Heart right ventricle (tissue), 16 donors: ENCODE results near the gene GARS1. TPM values are rescaled to one million over a fixed set of nuclear protein-coding genes. Genes with fewer than 3 reads are reported as not detected.

Experiments used
- ATAC-seq, 8 donors: fragments of 200-7000 bp; cut with Tn5 transposase; one replicate each; pipeline ENCODE4 v1.9.1; 2020; ENCODE audit warnings: mild to moderate bottlenecking in 8 of 8, moderate library complexity in 8 of 8, moderate number of reproducible peaks in 1 of 8
- DNase-seq, 2 donors: peaks; one replicate each; pipeline ENCODE4 v3.0.0-alpha.2; 2020
- H3K27ac ChIP-seq, 10 donors: fragments of 200-600 bp; sonication (generic) in 2 of 10; one replicate each; pipeline versions ENCODE4 v1.5.0 to v1.8.0; 2020 to 2022; ENCODE audit warnings: mild to moderate bottlenecking in 3 of 10
- H3K27me3 ChIP-seq, 7 donors: fragments of 200-600 bp; one replicate each; pipeline ENCODE4 v1.8.0; 2021 to 2022; ENCODE audit warnings: mild to moderate bottlenecking in 2 of 7
- H3K36me3 ChIP-seq, 9 donors: fragments of 200-600 bp; sonication (generic) in 1 of 9; one replicate each; pipeline versions ENCODE4 v1.5.0 to v1.8.0; 2020 to 2022; ENCODE audit warnings: mild to moderate bottlenecking in 2 of 9
- H3K4me1 ChIP-seq, 9 donors: fragments of 200-600 bp; sonication (generic) in 1 of 9; one replicate each; pipeline versions ENCODE4 v1.5.0 to v1.8.0; 2020 to 2022; ENCODE audit warnings: mild to moderate bottlenecking in 4 of 9
- H3K4me3 ChIP-seq, 10 donors: fragments of 200-600 bp; sonication (generic) in 2 of 10; one replicate each; pipeline versions ENCODE4 v1.5.0 to v1.8.0; 2020 to 2022; ENCODE audit warnings: mild to moderate bottlenecking in 7 of 10, moderate library complexity in 2 of 10
- H3K9me3 ChIP-seq, 11 donors: fragments of 200-600 bp in 10 of 11; sonication (generic) in 2 of 11; one replicate each; pipeline versions ENCODE4 v1.5.0 to v1.8.0; 2013 to 2022; ENCODE audit warnings: mild to moderate bottlenecking in 2 of 11, control low read depth in 1 of 11, moderate library complexity in 1 of 11
- CTCF ChIP-seq, 9 donors: fragments of 200-600 bp; sonication (generic) in 2 of 9; IDR thresholded peaks; one replicate each; pipeline versions ENCODE4 v1.5.0 to v1.8.0; 2021 to 2022; ENCODE audit warnings: antibody characterized with exemption in 9 of 9, mild to moderate bottlenecking in 5 of 9, moderate library complexity in 1 of 9
- WGBS, 2 donors: extraction: QIAGEN DNeasy Blood & Tissue Kit; methylation state at CpG; one replicate each; pipeline ENCODE4 v1.1.7; 2013; ENCODE audit warnings: inconsistent platforms in 1 of 2; 5-methylcytosine and 5-hydroxymethylcytosine counted together
- intact Hi-C, 10 donors: fragments of 100-400 bp; cut with DNase I; formaldehyde crosslinking; loops; one replicate each; pipeline versions ENCODE4 v1.11.1 to v1.14.2; 2022
- polyA plus RNA-seq, 2 donors: library from polyadenylated mRNA; stranded (reverse); fragments of 200-250 nt; gene quantifications; one replicate each; pipeline ENCODE4 v1.2.3, GENCODE V29; 2013
- total RNA-seq, 10 donors: library from RNA; stranded (reverse); fragmentation: NEBNext Ultra II Directional in 3 of 10; extraction: Animal tissue kit (Norgen Biotek cat#: 25700) in 3 of 10; gene quantifications; one replicate each; pipeline versions ENCODE4 v1.2.1 to v1.2.4, GENCODE V29; 2021 to 2023
- donor health status: Arrhythmogenic right ventricular cardiomyopathy.
- donor health status: ischemic (EF 13 %, LVEDD 7.1; RV severe dilation, severe dysfunction).
- donor health status: healthy with polysubstance abuse.
- donor health status: DM: no; HTN: yes; CAD: no.
- donor health status: DM: no; HTN: no; CAD: no.
- donor health status: ischemic (EF 25% LVEDD 6.9; RV normal size, moderate dysfunction).
- donor health status: ischemic (EF 25% LVEDD 5.7; RV mildly dilated, moderate dysfunction).
- donor health status: healthy.
- donor health status: DM: yes; HTN: yes; CAD: no.
- donor health status: Ischemic cardiomyopathy.
- donor health status: ischemic (EF 35%, LVEDD 5.7; RV mildly dilated, moderate dysfunction).
- donor health status: nonischemic (EF 11% LVEDD 7.7; RV severe dilation, severe dysfunction).
- donor health status: DM: yes; HTN: yes; CAD: no.
- donor health status: PGD.
- donor health status: ischemic (EF 29% LVEDD 5.4; RV normal size, mild dysfunction).
- donor health status: nonischemic (EF 23%, LVEDD 6.1; RV moderate dilation, normal function).

GARS1 gene
- total and polyA plus RNA-seq, 12 donors: 36.5 to 95.6 (median 41.6) TPM

- 88 to 90% methylated on average over 3 of the region's 3 CpGs for WGBS, 2 donors
- DNase-seq: no peak
- peaks cover 0 to 26% (median 5%) of the 10 kb centered on the region in 9 donors for H3K36me3 ChIP-seq
- no peak overlapping the region for H3K27ac ChIP-seq
- ATAC-seq: no peak
- peaks cover 0 to 34% (median 22%) of the 10 kb centered on the region in 9 donors for H3K4me1 ChIP-seq
- no peak for TF ChIP-seq CTCF (IDR thresholded peaks at IDR 0.05)
- no peak overlapping the region for H3K4me3 ChIP-seq
- no peaks in the 10 kb centered on the region for H3K9me3 ChIP-seq
- intact Hi-C loops: no loop called here
- no peaks in the 10 kb centered on the region for H3K27me3 ChIP-seq
Observed at GRCh38 chr7:30553546-30553945, 41.1 kb upstream of the GARS1 start.

- DNase-seq (no peak), ATAC-seq (no peak)
- Histone ChIP-seq H3K4me1 (peaks cover 0 to 15% (median 10%) of the 10 kb centered on the region in 9 donors), H3K4me3 (no peak overlapping the region), H3K27ac (no peak overlapping the region), H3K36me3 (peaks cover 0 to 35% (median 5%) of the 10 kb centered on the region in 9 donors), H3K9me3 (no peaks in the 10 kb centered on the region), H3K27me3 (no peaks in the 10 kb centered on the region)
- intact Hi-C loops: no loop called here
- no peak for TF ChIP-seq CTCF (IDR thresholded peaks at IDR 0.05)
- 95 to 96% methylated on average over 2 of the region's 2 CpGs for WGBS, 2 donors
Observed at GRCh38 chr7:30555525-30555924, 39.2 kb upstream of the GARS1 start.

- H3K36me3 ChIP-seq: peaks cover 0 to 48% (median 5%) of the 10 kb centered on the region in 9 donors
- H3K4me3 ChIP-seq: no peak overlapping the region
- no peak for TF ChIP-seq CTCF (IDR thresholded peaks at IDR 0.05)
- no peak for DNase-seq
- H3K27me3 ChIP-seq: no peaks in the 10 kb centered on the region
- no peaks in the 10 kb centered on the region for H3K9me3 ChIP-seq
- H3K27ac ChIP-seq: no peak overlapping the region
- intact Hi-C loops: no loop called here
- no peak for ATAC-seq
- 82 to 87% methylated on average over 6 of the region's 6 CpGs for WGBS, 2 donors
- H3K4me1 ChIP-seq: peaks cover 0 to 2% (median 0%) of the 10 kb centered on the region in 9 donors
Observed at GRCh38 chr7:30556840-30557239, 37.8 kb upstream of the GARS1 start.

- intact Hi-C loops: no loop called here
- no peaks in the 10 kb centered on the region for H3K27me3 ChIP-seq
Observed at GRCh38 chr7:30557245-30557644, 37.4 kb upstream of the GARS1 start.

More at GRCh38 chr7:30557245-30557644, 37.4 kb upstream of the GARS1 start:
- Histone ChIP-seq H3K4me3 (no peak overlapping the region), H3K27ac (no peak overlapping the region), H3K4me1 (peaks cover 0 to 5% (median 0%) of the 10 kb centered on the region in 9 donors), H3K9me3 (no peaks in the 10 kb centered on the region), H3K36me3 (peaks cover 0 to 52% (median 5%) of the 10 kb centered on the region in 9 donors)
- no peak for TF ChIP-seq CTCF (IDR thresholded peaks at IDR 0.05)
- 87 to 88% methylated on average over 1 of the region's 1 CpG for WGBS, 2 donors
- no peak for DNase-seq
- no peak for ATAC-seq
